Stomach (tissue), 9 donors: Measurements from ENCODE around the gene CHEK2. TPM values are rescaled to one million over a fixed set of nuclear protein-coding genes. Genes with fewer than 3 reads are reported as not detected.
A peak's percentile ranks its signal among the peaks of the same experiment; 100 is the strongest.

Experiments
- DNase-seq, 2 donors: peaks; one replicate each; pipeline versions ENCODE4 v3.0.0 to v3.0.0-alpha.2; 2013 to 2019
- H3K27ac ChIP-seq, 5 donors: fragments of 200-600 bp in 4 of 5; sonication (generic) in 4 of 5; one replicate each; pipeline ENCODE4 v1.5.1; 2013 to 2019; ENCODE audit warnings: mild to moderate bottlenecking in 1 of 5, moderate library complexity in 1 of 5
- H3K27me3 ChIP-seq, 3 donors: fragments of 200-600 bp; sonication (generic); one replicate each; pipeline ENCODE4 v1.5.1; 2017 to 2019; ENCODE audit warnings: mixed run types in 1 of 3
- H3K36me3 ChIP-seq, 4 donors: fragments of 200-600 bp; sonication (generic); 1 replicate in 3 of 4; 2 replicates in 1 of 4; pipeline ENCODE4 v1.5.1; 2016 to 2019
- H3K4me1 ChIP-seq, 4 donors: fragments of 200-600 bp; sonication (generic); one replicate each; pipeline ENCODE4 v1.5.1; 2016 to 2019
- H3K4me3 ChIP-seq, 4 donors: fragments of 200-600 bp; sonication (generic) in 3 of 4; one replicate each; pipeline ENCODE4 v1.5.1; 2016 to 2019; ENCODE audit warnings: mild to moderate bottlenecking in 1 of 4
- H3K9me3 ChIP-seq, 4 donors: fragments of 200-600 bp; sonication (generic); one replicate each; pipeline ENCODE4 v1.5.1; 2016 to 2019
- CTCF ChIP-seq, 7 experiments: fragments of 450-650 bp in 4 of 7; fragments of 200-600 bp in 3 of 7; sonication (generic) in 3 of 7; IDR thresholded peaks; one replicate each; pipeline ENCODE4 v1.5.1; 2016 to 2019; ENCODE audit warnings: antibody characterized with exemption in 7 of 7, control low read depth in 2 of 7, mild to moderate bottlenecking in 1 of 7
- EP300 ChIP-seq: sonication (generic); formaldehyde crosslinking; IDR thresholded peaks from one replicate; pipeline ENCODE4 v1.6.1; 2017; ENCODE audit warnings: antibody characterized with exemption
- POLR2A ChIP-seq, 4 donors: fragments of 450-650 bp; IDR thresholded peaks; one replicate each; pipeline ENCODE4 v1.6.1; 2016; ENCODE audit warnings: antibody characterized with exemption in 4 of 4, control low read depth in 2 of 4, mild to moderate bottlenecking in 1 of 4, moderate library complexity in 1 of 4
- POLR2AphosphoS5 ChIP-seq, 3 donors: sonication (generic); formaldehyde crosslinking; IDR thresholded peaks; one replicate each; pipeline ENCODE4 v1.6.1; 2016; ENCODE audit warnings: antibody characterized with exemption in 3 of 3
- WGBS, 5 donors: extraction: QIAGEN DNeasy Blood & Tissue Kit in 3 of 5; methylation state at CpG; one replicate each; pipeline versions ENCODE4 v1.1.5 to v1.1.7; 2013 to 2018; 5-methylcytosine and 5-hydroxymethylcytosine counted together
- intact Hi-C: fragments of 100-400 bp; cut with DNase I; formaldehyde crosslinking; loops from one replicate; pipeline ENCODE4 v1.15.1; 2023; ENCODE audit warnings: low total_unique reads
- polyA plus RNA-seq, 3 donors: library from polyadenylated mRNA; stranded (reverse); fragments of 200-250 nt; gene quantifications; one replicate each; pipeline ENCODE4 v1.2.3, GENCODE V29; 2013
- total RNA-seq, 5 donors: library from RNA; depleted of rRNA; stranded (reverse); fragments of >200 nt; gene quantifications; one replicate each; pipeline versions ENCODE4 v1.1.0 to v1.2.3, GENCODE V29; 2014 to 2016
- donor health status: healthy with polysubstance abuse.
- donor health status: Bipolar disorder and iron deficiency.
- donor health status: healthy.

Gene CHEK2
- total and polyA plus RNA-seq, 8 donors, result 1.0 to 21.5 (median 8.5) TPM; not detected in 1

DNA sequence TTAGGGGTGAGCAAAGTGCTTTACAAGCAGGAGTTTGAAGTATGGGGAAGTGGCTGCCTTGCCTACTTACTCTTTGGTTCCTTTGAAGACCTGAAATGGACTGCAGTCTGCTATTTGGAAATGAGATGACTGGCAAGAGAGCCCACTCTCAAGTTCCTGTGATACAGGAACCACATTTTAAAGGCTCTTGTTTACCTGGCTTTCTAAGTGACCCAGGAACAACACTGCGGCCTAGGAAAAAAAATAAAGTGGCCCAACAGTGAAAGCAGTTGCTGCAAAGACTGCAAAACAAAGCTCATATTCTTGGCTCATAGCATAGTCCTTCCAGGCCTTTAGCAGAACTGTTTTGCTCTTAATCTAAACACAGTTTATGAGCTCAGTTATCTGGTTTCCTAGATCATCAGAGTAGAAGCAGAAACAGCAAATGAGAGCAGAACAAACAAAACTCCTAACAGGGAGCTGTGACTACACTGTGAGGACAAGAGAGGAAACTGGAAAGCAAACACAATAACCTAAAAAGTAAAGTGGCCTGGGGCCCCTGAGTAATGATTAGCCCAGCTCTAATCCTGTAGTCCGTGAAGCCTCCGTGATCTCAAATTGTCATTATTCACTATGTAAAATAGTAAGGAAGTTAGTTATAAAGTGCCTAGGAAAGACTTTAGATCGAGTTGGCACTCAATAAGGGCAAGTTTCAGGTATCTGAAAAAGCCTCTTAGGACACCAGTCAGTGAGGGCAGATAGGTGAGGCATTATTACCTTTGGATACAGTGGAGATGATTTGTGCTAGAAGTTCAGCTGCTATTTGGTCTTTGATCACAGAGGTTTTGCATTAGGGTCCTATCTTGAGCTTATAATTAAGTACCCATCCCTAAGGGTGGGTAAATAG is 42.4 kb upstream of the CHEK2 start:
- DNase-seq, result peak in 1 of 2 donors; percentile 73
- no peaks in the 10 kb centered on the region for H3K9me3 ChIP-seq
- no peaks in the 10 kb centered on the region for H3K27me3 ChIP-seq
- 25 to 48% (median 38%) methylated on average over 4 of the region's 4 CpGs for WGBS, 5 donors
- no peak for TF ChIP-seq POLR2A (IDR thresholded peaks at IDR 0.05)
- TF ChIP-seq CTCF (IDR thresholded peaks at IDR 0.05), result no peak
- TF ChIP-seq POLR2AphosphoS5 (IDR thresholded peaks at IDR 0.05), result peak in 1 of 3 donors; percentile 12
- TF ChIP-seq EP300, result no peak
- H3K27ac ChIP-seq, result peak overlapping the region; percentile 65 to 71 (median 68)
- peaks cover 26 to 53% (median 34%) of the 10 kb centered on the region in 4 donors for H3K4me1 ChIP-seq
- no peak overlapping the region for H3K4me3 ChIP-seq
- peaks cover 59 to 90% (median 86%) of the 10 kb centered on the region in 4 donors for H3K36me3 ChIP-seq
- intact Hi-C loops, result no loop called here

- Histone ChIP-seq H3K36me3 (peaks cover 41 to 95% (median 79%) of the 10 kb centered on the region in 4 donors), H3K27ac (no peak overlapping the region), H3K9me3 (no peaks in the 10 kb centered on the region), H3K27me3 (no peaks in the 10 kb centered on the region), H3K4me1 (peaks cover 30 to 77% (median 55%) of the 10 kb centered on the region in 4 donors), H3K4me3 (no peak overlapping the region)
- no peak for TF ChIP-seq POLR2A (IDR thresholded peaks at IDR 0.05)
- TF ChIP-seq POLR2AphosphoS5 (IDR thresholded peaks at IDR 0.05), result no peak
- no peak for TF ChIP-seq EP300
- no peak for TF ChIP-seq CTCF (IDR thresholded peaks at IDR 0.05)
- 94 to 100% (median 94%) methylated on average over 1 of the region's 1 CpG for WGBS, 5 donors
- intact Hi-C loops, result no loop called here
- no peak for DNase-seq
Observed at GRCh38 chr22:28780296-28780695, 38.7 kb upstream of the CHEK2 start.

DNA sequence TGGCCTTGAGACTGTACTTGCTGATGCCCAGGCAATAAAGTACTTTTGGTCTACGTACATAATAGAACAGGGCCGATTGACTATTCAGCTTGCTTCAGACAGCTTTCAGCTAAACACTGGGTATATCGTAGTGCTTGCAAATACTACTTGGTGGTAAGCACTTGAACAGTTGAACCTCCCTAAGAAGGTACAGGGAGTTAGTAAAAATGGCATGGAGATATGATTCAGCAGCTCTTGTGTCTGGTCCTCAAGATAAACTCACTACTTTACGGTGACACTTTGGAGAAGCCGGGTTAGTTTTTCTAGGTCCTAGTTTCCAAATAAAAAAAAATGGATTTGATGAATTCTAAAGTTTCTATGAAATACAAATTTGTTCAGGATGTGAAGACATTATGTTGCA is 38.2 kb upstream of the CHEK2 start:
- Histone ChIP-seq H3K9me3 (no peaks in the 10 kb centered on the region), H3K36me3 (peaks cover 36 to 95% (median 79%) of the 10 kb centered on the region in 4 donors), H3K27ac (no peak overlapping the region), H3K4me1 (peaks cover 27 to 77% (median 55%) of the 10 kb centered on the region in 4 donors), H3K27me3 (no peaks in the 10 kb centered on the region), H3K4me3 (no peak overlapping the region)
- DNase-seq, result no peak
- TF ChIP-seq POLR2A (IDR thresholded peaks at IDR 0.05), result no peak
- TF ChIP-seq EP300, result no peak
- TF ChIP-seq CTCF (IDR thresholded peaks at IDR 0.05), result no peak
- WGBS, 5 donors, result 79 to 87% (median 83%) methylated on average over 5 of the region's 5 CpGs
- intact Hi-C loops, result no loop called here

- DNase-seq, result no peak
- peak overlapping the region in 2 of 4 donors; percentile 73 to 77 for H3K4me3 ChIP-seq
- intact Hi-C loops, result no loop called here
- H3K36me3 ChIP-seq, result peaks cover 0 to 48% (median 36%) of the 10 kb centered on the region in 4 donors
- TF ChIP-seq EP300 (no peak), POLR2A (IDR thresholded peaks at IDR 0.05) (no peak), POLR2AphosphoS5 (IDR thresholded peaks at IDR 0.05) (no peak), CTCF (IDR thresholded peaks at IDR 0.05) (no peak)
- 62 to 100% (median 83%) methylated on average over 1 of the region's 1 CpG for WGBS, 5 donors
- no peaks in the 10 kb centered on the region for H3K9me3 ChIP-seq
- H3K27ac ChIP-seq, result peak overlapping the region in 2 of 5 donors; percentile 97 to 98
- H3K27me3 ChIP-seq, result no peaks in the 10 kb centered on the region
- peaks cover 8 to 71% (median 45%) of the 10 kb centered on the region in 4 donors for H3K4me1 ChIP-seq
Observed at GRCh38 chr22:28774378-28774777, 32.8 kb upstream of the CHEK2 start.
